HG03432 (cell line): ENCODE results near the gene PWP1.
"Not testable (repeated sequence)": the region's sequence is repeated elsewhere in the genome, so short reads cannot be mapped to it uniquely, and the experiment has no call there.

Experiments
- ATAC-seq: cut with Tn5 transposase; IDR thresholded peaks from one replicate; pipeline ENCODE4 v1.9.1; 2021; ENCODE audit warnings: mild to moderate bottlenecking, moderate library complexity; ENCODE audit not compliant: unreplicated experiment

Gene PWP1

DNA sequence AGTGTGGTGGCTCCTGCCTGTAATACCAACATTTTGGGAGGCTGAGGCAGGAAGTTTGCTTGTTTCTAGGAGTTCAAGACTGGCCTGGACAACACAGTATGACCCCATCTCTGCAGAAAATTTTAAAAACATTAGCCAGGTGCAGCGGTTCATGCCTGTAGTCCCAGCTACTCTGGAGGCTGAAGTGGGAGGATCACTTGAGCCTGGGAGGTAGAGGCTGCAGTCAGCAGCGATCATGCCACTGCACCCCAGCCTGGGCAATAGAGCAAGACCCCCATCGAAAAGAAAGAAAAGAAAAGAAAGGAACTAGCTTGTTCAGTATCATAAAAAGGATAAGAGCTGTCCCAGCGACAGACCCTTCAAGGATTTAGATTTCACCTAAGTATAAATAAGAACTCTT lies 18.1 kb upstream of the PWP1 start:
- no peak for ATAC-seq

DNA sequence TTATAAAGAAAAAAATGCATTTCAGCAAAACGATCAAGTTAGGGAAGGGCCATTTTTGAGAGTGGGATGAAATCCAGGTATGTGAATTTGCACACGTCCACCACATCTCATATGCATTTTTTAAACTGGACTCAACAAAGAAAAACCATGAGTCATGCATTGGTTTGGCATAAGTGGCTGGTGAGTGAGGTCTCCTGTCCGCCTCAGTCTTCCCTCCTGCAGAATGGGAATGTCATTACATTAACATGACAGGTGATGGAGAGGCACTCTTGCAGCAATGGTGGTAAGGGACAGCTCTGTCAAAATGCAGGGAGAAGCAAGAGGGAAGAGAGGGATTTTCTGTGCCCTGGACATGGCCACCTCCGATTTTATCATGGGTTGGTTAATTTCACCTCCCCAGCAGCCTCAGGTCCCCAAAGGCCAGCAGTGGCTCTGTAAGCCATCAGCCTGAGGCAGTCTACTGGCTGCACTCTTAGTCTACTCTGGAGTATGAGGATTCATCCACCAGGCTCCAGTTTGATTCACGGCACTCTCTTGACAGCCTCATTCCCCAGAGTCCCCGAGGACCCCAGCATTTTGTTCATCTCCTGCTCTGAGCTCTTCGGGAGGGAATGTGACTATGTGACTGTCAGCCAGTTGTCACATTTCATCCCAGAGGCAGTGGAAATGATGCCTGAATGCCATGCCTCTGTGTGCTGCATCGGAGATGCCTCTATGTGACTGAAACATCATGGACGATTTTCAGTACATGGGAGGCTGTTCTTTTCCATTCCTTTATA lies 17.1 kb upstream of the PWP1 start:
- ATAC-seq, result no peak

DNA sequence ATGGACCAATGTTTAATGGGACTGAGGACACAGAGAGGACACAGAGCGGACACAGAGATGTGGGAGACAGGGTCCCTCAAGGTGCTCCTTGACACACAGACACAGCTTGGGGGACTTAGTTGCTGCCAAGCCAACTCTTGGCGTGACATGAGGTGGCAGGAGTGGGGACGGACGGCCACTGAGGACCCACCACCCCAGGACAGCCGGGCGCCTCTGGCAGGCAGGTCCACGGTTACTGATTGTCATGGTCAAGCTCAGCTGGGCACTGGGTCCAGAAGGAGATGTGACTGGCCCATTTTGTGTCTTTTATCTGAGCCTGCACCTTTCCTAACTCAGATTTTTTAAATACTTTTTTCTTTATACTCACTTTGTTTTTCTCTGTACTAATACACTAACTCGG lies 15.7 kb upstream of the PWP1 start:
- no peak for ATAC-seq

DNA sequence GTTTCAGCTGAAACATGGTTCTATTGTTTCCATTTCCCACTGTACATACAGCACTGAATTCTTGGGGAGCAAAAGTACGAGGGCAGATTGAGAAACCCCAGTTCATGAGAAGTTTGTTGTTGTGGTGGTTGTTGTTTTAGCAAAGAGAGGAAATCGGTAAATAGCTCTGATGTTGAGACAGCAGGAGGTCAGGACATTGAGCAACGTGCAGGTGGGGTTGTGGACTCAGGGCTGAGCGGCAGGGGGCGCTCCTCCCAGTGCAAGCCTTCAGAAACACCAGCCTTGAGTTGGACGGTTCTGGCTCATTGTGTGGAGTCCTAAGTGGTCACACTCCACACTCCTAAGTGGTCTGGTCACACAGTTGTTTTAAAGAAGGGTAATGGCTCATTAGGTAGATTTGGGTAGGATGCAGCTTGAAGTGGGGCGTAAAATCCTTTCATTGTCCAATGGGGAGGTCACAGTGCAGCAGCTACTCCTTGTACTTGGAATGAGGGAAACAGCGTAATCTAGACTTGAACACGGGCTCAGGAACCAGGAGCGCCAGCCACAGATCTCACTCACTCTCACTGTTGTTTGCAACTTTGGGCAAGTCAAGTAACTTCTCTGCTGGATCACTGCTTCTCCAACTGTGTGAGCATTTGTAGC lies 14.5 kb upstream of the PWP1 start:
- ATAC-seq, result no peak

DNA sequence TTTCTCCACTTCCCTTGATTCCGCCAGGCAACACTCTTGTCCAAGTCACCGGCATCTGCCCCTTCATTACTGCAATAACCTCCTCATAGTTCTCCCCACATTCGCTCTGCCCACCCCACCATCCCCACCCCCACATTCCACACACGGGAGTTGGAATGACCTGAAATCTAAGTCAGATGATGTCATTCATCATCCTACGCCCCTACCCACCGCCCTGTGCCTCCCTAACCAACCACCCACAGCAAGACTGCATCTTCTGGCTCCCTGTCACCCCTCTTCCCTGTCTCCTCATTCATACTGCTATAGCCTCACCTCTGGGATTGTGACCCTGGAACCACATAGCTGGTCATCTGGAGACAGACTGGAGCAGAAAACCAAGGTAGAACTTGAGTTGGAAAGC lies 7.9 kb upstream of the PWP1 start:
- ATAC-seq, result no peak

DNA sequence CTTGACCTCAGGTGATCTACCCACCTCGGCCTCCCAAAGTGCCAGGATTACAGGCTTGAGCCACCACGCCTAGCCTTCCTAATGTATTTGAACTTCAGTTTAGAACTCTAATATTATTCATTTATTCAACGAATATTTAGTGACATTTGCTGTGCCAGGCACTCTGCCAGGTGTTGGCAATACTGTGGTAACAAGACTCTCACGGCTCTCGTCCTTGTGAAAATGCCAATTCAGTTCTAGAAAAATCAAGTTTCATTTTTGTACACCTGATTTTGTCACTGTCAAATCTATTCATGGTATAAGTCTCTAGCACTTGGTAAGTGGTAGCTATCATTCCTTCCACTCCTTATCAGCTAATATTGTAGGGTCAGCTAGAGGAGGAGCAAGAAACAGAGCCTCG lies 6.3 kb upstream of the PWP1 start:
- no peak for ATAC-seq

DNA sequence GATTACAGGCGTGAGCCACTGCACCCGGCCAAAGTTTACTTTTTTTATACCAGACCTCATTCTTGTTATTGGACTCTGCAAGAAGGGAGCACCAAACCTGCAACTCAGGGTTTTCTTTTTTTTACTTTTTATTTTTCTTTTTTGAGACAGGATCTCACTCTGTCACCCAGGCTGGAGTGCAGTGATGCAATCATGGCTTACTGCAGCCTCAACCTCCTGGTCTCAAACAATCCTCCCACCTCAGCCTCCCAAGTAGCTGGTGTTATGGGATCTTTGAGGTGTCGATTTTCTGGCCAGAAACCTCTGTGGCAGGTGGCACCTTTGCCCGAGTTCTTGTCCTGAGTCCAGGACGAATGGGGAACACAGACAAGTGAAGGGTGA lies 4.2 kb upstream of the PWP1 start:
- no peak for ATAC-seq

DNA sequence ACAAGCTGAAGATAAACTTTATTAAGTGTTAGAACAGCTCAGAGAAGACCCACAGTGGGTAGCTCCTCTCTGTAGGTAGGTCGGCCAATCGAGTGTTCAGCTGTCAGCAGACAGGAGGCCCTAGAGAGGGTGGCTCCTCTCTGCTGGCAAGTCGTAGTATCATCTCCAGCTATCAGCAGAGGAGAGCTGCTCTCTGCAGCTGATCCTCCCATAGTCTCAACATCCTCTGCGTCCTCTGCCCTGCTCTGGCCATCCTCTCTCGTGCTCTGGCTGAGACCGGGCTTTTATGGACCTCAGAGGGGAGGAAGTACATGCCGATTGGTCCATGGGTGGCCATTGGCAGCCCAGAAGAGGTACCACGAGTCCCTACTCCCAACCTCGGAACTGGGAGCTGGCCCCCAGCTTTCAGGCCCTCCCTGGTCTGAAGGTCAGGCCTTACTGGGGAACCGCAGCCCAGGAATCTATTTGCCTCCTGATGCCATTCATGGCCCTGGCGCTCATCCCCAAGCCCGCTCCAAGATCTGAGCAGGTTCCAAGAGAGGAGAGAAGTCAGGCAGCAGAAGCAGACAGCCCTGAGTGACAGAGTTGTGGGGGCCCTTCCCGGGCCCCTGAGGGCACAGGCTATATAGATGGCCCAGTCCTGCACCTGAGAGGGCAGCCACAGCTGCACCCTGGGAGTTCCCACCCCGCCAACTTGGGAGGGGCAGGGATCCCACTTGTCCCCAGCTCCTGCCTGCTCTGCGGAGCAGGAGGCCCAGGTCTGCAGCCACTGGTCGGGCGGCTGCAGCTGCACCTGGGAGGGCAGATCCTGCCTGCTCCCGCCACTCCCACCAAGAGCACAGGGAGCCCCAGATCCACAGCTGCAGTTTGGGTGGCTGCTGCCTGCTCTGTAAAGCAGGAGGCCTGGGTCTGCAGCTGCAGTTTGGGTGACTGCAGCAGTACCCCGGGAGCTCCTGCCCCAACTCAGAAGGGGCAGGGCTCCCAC lies 3.5 kb upstream of the PWP1 start:
- ATAC-seq, result no peak

DNA sequence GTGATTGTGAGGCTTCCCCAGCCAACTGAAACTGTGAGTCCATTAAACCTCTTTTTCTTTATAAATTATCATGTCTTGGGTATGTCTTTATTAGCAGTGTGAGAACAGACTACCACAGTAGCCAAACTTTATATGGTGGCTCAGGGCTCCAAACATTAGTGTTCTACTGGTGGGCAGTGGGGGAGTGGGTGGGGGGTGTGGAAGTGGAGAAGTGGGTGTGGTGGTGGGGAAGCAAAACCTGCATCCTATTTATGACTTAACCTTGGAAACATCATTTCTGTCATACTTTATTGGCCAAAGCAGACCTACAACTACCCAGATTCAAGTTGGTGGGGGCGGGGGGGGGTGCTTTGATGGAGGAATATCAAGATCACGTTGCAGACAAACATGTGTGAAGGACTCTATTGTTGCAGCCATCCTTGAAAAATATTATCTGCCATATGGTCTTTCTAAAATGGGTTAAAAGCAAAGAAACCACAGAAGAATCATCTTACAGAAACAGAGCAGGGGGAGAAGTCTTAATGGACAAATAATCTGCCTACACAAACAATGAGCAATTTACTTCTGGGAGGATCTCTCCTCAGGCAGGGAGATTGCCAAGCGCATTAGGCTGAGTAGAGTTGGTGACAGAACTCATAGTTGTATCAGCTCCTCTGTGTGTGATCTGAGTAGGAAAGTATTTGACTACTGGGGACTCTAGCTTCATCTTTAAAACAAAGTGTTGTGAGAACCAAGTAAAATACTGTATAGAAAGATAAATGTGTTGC lies 1.4 kb upstream of the PWP1 start:
- ATAC-seq, result no peak

DNA sequence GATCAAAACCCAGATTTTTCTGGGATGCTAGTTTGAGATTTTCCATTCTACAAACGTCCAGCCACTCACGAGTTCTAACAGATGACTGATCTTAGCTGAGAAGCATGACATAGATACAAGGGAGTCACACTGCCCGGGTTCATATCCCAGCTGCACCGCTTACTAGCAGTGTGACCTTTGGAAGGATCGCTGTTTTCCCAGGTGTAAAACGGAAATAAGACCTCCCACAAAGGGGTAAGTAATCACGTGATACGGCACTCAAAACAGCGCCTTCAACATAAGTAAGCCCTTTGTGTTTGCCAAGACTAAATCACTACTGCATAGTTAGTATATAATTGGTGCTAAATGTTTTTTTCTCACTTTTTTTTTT lies 624 bp upstream of the PWP1 start:
- no peak for ATAC-seq

DNA sequence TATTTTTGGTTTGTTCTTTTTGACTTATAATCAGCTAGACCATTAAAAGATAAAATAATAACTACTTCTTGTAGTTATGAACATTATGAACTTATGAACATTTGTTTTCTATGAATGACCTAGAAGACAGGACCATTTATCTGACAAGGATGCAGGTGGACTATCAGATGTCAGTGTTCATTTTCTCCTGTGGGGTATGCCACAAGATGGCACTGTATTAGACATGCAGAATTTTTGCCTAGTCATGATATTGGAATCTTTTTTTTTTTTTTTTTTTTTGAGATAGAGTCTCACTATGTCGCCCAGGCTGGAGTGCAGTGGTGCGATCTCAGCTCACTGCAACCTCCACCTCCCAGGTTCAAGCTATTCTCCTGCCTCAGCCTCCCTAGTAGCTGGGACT lies 10.2 kb downstream of the PWP1 start:
- not testable (repeated sequence) for ATAC-seq

DNA sequence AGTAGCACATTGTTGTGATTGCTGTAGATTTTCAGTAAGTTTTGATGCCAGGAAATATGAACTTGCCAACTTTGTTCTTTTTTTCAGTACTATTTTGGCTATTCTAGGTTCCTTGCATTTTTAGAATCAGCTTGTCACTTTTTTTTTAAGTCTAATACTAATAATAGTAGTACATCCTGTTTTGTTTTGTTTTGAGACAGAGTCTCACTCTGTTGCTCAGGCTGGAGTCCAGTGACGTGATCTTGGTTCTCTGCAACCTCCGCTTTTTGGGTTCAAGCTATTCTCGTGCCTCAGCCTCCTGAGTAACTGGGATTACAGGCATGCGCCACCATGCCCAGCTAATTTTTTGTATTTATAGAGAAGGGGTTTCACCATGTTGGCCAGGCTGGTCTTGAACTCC lies 16.5 kb downstream of the PWP1 start:
- ATAC-seq, result peak; percentile 61

DNA sequence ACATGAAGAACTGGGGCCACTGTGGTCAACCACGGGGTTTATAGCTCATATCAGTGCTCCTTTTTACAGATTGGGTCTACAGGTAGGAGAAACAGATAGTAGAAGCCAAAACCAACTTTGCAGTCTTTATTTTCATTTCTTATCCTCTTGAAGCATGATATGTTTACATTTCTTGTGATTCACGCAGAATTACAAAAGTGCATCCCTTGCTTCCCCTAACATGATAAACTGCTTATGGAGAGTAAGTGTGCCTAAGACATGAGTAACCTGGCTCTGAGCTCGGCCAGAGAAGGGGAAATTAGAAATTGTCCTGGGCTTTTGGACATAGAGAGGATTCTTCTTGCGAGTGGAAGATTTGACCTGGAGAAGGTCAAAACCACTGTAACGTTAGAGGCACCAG lies 18.4 kb downstream of the PWP1 start:
- ATAC-seq, result no peak

DNA sequence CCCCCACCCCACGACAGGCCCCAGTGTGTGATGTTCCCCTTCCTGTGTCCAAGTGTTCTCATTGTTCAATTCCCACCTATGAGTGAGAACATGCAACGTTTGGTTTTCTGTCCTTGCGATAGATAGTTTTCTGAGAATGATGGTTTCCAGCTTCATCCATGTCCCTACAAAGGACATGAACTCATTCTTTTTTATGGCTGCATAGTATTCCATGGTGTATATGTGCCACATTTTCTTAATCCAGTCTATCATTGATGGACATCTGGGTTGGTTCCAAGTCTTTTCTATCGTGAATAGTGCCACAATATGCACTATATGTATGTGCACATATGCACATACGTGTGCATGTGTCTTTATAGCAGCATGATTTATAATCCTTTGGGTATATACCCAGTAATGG lies 19.9 kb downstream of the PWP1 start:
- ATAC-seq, result not testable (repeated sequence)

DNA sequence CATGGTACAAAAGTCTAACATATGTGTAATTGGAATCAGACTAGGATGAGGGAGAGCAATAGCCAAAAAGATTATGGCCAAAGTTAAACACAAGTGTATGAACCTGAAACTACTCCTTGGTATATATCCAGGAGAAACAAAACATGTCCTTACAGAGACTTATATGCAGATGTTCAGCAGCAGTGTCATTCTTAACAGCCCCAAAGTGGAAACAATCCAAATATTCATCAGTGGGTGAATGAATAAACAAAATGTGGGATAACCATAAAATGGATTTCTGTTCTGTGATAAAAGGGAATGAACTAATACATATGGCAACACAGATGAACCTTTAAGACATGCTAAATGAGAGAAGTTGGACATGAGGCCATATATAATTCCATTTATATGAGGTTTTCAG lies 30.2 kb downstream of the PWP1 start:
- ATAC-seq, result no peak

DNA sequence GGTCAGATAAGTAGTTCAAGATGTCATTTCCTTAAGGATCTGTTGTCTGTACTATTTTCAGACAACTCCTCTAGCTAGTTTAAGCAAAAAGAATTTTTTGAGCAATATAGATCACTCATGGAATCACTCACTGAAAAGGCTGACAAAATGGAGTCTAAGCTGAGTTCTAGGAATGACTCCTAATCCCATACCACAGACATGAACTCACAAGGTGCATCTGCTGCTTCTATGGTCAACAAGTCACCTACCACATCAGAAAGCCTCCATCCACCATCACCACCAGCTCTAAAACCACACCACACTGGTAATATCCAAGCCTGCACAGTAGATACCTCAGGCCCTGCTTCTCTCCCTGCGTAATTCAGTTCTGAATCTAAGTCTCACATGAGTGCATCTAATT lies 33.0 kb downstream of the PWP1 start:
- no peak for ATAC-seq

DNA sequence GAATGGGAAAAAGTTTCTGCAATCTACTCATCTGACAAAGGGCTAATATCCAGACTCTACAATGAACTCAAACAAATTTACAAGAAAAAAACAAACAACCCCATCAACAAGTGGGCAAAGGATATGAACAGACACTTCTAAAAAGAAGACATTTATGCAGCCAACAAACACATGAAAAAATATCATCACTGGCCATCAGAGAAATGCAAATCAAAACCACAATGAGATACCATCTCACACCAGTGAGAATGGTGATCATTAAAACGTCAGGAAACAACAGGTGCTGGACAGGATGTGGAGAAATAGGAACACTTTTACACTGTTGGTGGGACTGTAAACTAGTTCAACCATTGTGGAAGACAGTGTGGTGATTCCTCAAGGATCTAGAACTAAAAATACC lies 41.7 kb downstream of the PWP1 start:
- not testable (repeated sequence) for ATAC-seq

DNA sequence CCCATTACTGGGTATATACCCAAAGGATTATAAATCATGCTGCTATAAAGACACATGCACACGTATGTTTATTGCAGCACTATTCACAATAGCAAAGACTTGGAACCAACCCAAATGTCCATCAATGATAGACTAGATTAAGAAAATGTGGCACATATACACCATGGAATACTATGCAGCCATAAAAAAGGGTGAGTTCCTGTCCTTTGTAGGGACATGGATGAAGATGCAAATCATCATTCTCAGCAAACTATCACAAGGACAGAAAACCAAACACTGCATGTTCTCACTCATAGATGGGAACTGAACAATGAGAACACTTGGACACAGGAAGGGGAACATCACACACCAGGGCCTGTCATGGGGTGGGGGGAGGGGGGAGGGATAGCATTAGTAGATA lies 42.1 kb downstream of the PWP1 start:
- not testable (repeated sequence) for ATAC-seq

DNA sequence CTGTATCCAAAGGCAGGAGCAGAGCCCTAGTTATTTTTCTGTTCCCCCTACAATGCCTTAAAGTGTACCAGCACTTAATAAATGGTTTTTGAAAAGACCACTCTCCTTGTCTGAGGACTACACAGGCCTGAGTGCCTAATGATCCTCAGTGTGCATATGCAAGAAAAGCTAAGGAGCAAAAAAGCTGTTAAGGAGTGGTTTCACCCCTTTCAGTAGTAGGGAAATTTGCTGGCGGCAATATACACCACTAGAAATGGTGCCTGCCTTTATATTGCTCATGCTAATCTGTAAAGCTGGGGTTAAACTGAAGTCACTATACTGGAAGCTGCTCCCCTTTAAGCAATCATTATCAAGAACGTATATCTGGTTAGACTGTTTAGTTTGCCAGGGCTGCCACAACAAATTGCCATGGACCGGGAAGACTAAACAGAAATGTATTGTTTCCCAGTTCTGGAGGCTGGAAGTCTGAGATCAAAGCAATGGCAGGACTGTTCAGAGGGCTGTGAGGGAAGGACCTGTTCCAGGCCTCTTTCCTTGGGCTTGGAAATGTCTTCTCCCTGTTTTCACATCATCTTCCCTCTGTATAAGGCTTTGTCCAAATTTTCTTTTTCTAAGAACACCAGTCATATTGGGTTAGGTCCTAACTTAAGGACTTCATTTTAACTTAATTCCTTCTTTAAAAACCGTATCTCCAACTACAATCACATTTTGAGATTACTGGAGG lies 45.2 kb downstream of the PWP1 start:
- ATAC-seq, result no peak

DNA sequence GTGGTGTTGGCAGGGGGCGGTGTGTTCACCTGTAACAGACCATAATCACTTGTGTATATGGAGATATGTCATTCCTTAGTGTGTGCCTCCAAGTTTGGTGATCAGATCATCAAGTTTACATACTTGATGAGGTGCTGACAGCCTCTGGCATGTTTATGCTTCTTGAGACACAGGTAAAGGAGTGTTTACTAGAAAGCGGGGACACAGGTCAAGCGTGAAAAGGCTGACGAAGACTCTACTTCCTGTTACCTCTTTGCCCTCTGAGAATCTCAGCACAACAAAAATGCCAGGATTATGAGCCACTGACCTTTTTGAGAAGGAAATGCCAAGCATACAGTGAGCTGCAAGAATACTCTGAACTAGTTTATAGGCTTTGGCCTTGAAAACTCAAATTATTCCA lies 45.8 kb downstream of the PWP1 start:
- no peak for ATAC-seq
